Measurements from ENCODE around the gene ADAM11.

ADAM11 gene

DNA sequence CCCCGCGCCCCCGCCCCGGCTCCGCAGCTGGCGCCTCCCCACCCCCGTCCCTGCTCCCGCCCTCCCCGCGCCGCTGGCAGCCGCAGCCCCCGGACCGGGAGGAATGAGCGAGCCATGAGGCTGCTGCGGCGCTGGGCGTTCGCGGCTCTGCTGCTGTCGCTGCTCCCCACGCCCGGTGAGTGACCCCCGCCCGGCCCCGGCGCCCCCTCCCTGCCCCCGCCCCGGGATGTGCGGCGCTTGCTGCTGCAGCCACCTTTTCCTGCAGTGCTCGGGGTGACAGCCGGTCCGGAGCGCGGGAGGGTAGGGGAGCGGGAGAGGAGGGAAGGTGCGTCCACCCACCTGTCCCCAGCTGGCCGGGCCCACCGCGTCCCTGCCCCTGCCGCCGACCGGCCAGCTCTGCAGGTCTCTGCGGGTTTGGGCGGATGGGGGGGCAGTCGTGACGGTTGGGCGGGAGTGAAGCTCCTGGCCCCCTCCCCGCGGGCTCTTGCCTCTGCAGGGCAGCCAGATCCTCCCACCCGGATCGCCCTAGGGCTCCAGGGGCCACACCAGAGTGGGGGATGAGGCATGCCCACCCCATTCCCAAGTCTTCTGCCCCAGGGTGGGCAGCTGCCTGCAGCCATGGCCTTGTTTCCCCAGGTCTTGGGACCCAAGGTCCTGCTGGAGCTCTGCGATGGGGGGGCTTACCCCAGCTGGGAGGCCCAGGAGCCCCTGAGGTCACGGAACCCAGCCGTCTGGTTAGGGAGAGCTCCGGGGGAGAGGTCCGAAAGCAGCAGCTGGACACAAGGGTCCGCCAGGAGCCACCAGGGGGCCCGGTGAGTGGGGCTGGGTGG lies 513 bp downstream of the ADAM11 start:
- Histone ChIP-seq H3K36me3 (ENCODE audit: control insufficient read depth, low read depth, low read length) (no peaks in the 10 kb centered on the region), H3K9me3 (ENCODE audit: control insufficient read depth, low read depth, low read length) (no peaks in the 10 kb centered on the region), H3K4me1 (ENCODE audit: control insufficient read depth, low read depth, low read length) (no peaks in the 10 kb centered on the region), H3K27ac (ENCODE audit: low read length) (no peak overlapping the region), H3K27me3 (ENCODE audit: control insufficient read depth, insufficient read depth, low read length) (peaks cover 36% of the 10 kb centered on the region), H3K4me3 (ENCODE audit: low read length) (peak overlapping the region; percentile 42), H3K9ac (ENCODE audit: low read length) (no peak overlapping the region)

DNA sequence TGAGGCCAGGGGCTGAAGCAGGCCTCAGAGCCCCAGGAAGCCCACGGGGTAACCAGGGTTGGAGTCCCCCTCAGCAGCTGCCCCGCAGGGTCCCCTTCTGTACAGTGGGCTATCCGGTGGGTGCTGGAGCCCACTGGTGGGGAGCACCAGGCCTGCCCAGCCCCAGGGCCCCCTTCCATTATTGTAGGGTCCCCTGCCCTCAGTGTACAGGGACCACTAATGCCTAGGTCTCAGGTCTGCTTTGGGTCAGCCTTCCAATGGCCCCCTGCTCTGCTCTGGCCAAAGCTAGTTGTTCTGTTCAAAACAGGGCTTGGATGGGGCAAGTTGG lies 1.1 kb downstream of the ADAM11 start:
- H3K27ac ChIP-seq (ENCODE audit: low read length), result no peak overlapping the region
- no peaks in the 10 kb centered on the region for H3K4me1 ChIP-seq (ENCODE audit: control insufficient read depth, low read depth, low read length)
- H3K9me3 ChIP-seq (ENCODE audit: control insufficient read depth, low read depth, low read length), result no peaks in the 10 kb centered on the region
- H3K36me3 ChIP-seq (ENCODE audit: control insufficient read depth, low read depth, low read length), result no peaks in the 10 kb centered on the region
- H3K4me3 ChIP-seq (ENCODE audit: low read length), result no peak overlapping the region
- H3K27me3 ChIP-seq (ENCODE audit: control insufficient read depth, insufficient read depth, low read length), result peaks cover 36% of the 10 kb centered on the region
- no peak overlapping the region for H3K9ac ChIP-seq (ENCODE audit: low read length)

DNA sequence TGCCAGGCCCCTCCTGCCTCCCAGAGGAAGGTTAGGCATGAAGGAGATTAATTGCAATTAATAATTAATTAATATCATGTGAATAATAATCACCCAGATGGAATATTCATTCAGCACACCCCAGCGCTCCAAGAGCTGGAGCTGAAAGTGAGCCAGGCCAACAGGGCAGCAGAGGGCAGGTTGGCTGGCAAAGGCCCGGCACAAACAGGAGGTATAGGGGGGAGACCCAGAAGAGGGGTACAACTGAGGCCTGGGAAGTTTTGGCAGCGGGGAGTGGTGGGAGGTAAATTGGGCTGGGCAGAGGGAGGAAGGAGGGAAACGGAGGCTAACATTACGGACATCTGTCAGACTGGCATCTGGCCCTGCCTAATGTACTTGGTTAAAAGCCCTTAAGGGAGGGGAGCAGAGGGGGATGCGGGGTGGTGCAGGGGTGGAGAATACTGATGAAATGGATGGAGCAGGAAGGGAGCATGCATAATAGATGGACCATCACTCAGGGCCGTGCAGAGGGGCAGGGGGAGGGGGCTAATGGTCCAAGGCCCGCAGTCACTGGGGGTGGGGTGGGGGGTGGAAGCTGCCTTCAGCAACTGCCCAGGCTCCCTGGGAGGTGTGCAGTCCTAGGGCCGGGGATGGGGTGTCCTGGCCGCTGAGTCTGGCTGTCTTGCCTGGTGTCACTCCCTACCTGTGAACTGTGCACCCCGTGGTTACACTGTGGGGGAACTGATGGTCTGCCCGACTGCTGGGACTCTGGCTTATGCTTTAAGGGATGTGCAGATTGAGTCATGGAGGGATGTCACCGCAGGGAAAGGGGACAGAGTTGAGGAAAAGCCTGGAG lies 1.9 kb downstream of the ADAM11 start:
- peaks cover 36% of the 10 kb centered on the region for H3K27me3 ChIP-seq (ENCODE audit: control insufficient read depth, insufficient read depth, low read length)
- no peaks in the 10 kb centered on the region for H3K4me1 ChIP-seq (ENCODE audit: control insufficient read depth, low read depth, low read length)
- H3K9me3 ChIP-seq (ENCODE audit: control insufficient read depth, low read depth, low read length), result no peaks in the 10 kb centered on the region
- H3K27ac ChIP-seq (ENCODE audit: low read length), result no peak overlapping the region
- no peak overlapping the region for H3K4me3 ChIP-seq (ENCODE audit: low read length)
- H3K36me3 ChIP-seq (ENCODE audit: control insufficient read depth, low read depth, low read length), result no peaks in the 10 kb centered on the region
- H3K9ac ChIP-seq (ENCODE audit: low read length), result no peak overlapping the region

DNA sequence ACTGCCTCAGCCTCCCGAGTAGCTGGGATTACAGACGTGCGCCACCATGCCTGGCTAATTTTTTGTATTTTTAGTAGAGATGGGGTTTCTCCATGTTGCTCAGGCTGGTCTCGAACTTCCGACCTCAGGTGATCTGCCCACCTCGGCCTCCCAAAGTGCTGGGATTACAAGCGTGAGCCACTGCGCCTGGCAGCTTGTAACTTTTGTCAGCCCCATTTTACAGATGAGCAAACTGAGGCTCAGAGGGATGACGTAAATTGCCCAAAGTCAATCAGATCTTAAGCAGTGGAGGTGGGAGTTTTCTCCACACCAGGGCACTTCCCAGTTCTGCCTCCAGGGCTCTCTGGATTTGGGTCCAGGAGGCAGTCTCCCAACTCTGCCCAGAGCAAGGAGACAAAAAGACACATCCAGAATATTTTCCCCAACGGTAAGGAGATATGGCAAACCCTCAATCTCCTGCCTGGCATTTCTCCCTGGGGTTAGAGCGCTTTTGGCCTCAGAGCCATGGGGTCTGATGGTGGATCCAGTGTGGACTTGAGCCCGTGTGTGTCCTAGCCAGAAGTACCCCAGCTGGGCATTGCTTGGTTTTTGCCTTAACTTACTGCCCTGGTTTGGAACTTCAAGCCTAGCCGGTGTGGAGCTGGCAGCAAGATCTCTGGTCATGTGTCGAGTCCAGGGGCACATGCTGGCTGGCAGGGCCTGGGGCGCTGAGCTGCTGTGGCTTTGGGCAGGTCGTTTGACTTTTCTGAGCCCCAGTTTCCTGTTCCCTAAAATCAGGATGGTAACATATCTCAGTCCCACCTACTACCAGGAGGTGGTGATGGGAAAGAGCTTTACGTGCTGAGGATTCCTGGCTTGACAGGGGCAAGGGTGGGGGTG lies 3.4 kb downstream of the ADAM11 start:
- Histone ChIP-seq H3K4me1 (ENCODE audit: control insufficient read depth, low read depth, low read length) (no peaks in the 10 kb centered on the region), H3K4me3 (ENCODE audit: low read length) (no peak overlapping the region), H3K27me3 (ENCODE audit: control insufficient read depth, insufficient read depth, low read length) (peaks cover 30% of the 10 kb centered on the region), H3K27ac (ENCODE audit: low read length) (no peak overlapping the region), H3K9me3 (ENCODE audit: control insufficient read depth, low read depth, low read length) (no peaks in the 10 kb centered on the region), H3K36me3 (ENCODE audit: control insufficient read depth, low read depth, low read length) (no peaks in the 10 kb centered on the region), H3K9ac (ENCODE audit: low read length) (no peak overlapping the region)

DNA sequence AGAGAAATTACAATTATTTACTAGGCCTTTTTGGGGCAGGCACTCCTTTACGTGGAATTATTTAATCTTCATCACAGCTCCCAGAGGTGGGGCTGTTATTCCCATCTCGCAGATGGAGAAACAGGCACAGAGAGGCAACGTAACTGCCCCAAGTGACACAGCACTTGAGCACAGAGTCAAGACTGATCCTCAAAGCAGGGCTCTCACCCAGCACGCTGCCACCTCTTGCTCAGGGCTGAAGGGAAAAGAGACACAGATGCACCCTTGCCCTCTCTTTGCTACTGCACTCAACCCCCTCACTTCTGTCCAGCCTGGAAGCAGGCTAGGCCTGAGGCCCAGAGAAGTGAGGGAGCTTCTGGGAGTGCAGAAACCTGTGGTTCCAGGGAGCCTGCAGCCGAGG lies 4.4 kb downstream of the ADAM11 start:
- no peak overlapping the region for H3K9ac ChIP-seq (ENCODE audit: low read length)
- no peaks in the 10 kb centered on the region for H3K9me3 ChIP-seq (ENCODE audit: control insufficient read depth, low read depth, low read length)
- no peak overlapping the region for H3K4me3 ChIP-seq (ENCODE audit: low read length)
- H3K27ac ChIP-seq (ENCODE audit: low read length), result no peak overlapping the region
- H3K4me1 ChIP-seq (ENCODE audit: control insufficient read depth, low read depth, low read length), result peaks cover 5% of the 10 kb centered on the region
- peaks cover 20% of the 10 kb centered on the region for H3K27me3 ChIP-seq (ENCODE audit: control insufficient read depth, insufficient read depth, low read length)
- H3K36me3 ChIP-seq (ENCODE audit: control insufficient read depth, low read depth, low read length), result no peaks in the 10 kb centered on the region

DNA sequence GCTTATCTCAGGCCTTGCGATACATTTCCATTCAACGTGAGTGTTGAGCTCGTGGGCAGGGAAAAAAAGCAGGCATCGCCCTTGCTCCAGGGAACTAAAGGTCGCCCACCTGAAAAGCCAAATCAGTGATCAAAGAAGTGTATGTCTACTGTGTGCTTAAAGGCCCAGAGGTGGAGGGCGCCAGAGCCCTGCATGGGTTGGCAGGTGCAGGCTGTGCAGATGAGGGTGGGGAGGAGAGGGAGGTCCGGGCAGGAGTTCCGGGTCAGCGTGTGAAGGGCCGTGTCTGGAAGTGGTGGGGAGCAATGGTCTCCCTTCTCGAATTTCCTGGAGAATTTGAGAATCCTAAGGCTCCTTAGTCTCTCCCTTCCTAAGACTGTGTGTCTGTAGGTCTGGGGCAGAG lies 7.2 kb downstream of the ADAM11 start:
- Histone ChIP-seq H3K4me3 (ENCODE audit: low read length) (no peak overlapping the region), H3K36me3 (ENCODE audit: control insufficient read depth, low read depth, low read length) (no peaks in the 10 kb centered on the region), H3K9me3 (ENCODE audit: control insufficient read depth, low read depth, low read length) (no peaks in the 10 kb centered on the region), H3K4me1 (ENCODE audit: control insufficient read depth, low read depth, low read length) (peaks cover 5% of the 10 kb centered on the region), H3K9ac (ENCODE audit: low read length) (no peak overlapping the region), H3K27me3 (ENCODE audit: control insufficient read depth, insufficient read depth, low read length) (no peaks in the 10 kb centered on the region), H3K27ac (ENCODE audit: low read length) (no peak overlapping the region)

DNA sequence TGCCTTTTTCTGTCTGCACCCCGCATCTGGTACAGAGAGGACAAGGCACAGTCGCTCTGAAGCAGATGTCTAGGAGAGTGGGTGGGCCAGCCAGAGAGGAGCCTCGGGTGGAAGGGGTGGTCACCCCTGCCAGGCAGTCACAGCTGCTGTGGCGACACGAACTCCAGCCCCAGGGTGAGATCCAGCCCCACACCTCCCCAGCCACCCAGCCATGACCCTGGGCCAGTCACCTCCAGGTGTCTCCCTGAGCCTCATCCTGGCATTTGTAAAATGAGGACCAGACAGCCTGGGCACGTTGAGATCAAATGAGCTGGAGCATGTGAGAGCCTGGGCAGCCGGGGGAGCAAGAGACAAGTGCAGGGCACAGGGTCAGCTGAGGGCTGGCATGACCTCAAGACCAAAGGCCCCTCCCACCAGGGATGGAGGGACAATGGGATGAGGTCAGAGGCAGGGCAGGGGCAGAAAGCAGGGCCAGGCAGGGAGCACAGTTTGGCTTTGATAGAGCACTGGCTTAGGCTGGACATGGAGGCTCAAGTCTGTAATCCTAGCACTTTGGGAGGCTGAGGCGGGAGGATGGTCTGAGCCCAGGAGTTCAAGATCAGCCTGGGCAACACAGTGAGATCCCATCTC lies 7.7 kb downstream of the ADAM11 start:
- Histone ChIP-seq H3K27me3 (ENCODE audit: control insufficient read depth, insufficient read depth, low read length) (no peaks in the 10 kb centered on the region), H3K4me1 (ENCODE audit: control insufficient read depth, low read depth, low read length) (peaks cover 5% of the 10 kb centered on the region), H3K9me3 (ENCODE audit: control insufficient read depth, low read depth, low read length) (no peaks in the 10 kb centered on the region), H3K9ac (ENCODE audit: low read length) (no peak overlapping the region), H3K4me3 (ENCODE audit: low read length) (no peak overlapping the region), H3K36me3 (ENCODE audit: control insufficient read depth, low read depth, low read length) (no peaks in the 10 kb centered on the region), H3K27ac (ENCODE audit: low read length) (no peak overlapping the region)

DNA sequence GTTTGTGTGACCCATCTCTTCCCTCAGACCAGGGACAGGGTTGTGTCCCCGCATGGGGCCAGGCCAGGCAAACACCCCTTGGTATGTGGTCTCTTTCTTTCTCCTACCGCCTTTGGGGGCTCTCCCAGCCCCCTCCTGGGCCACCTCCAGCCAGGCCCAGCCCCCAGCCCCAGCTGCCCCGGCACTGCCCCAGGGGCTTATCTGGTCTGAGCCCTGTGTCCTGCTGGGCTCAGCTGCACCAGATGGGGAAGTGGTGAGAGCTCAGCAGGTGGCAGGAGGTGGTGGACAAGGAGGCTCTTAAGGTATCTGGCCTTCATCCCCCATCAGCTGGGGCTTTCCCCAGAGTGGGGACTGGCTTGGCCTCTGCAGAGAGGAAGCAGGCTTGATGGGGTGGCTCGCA lies 8.7 kb downstream of the ADAM11 start:
- Histone ChIP-seq H3K4me1 (ENCODE audit: control insufficient read depth, low read depth, low read length) (peaks cover 5% of the 10 kb centered on the region), H3K4me3 (ENCODE audit: low read length) (no peak overlapping the region), H3K9me3 (ENCODE audit: control insufficient read depth, low read depth, low read length) (no peaks in the 10 kb centered on the region), H3K36me3 (ENCODE audit: control insufficient read depth, low read depth, low read length) (no peaks in the 10 kb centered on the region), H3K27me3 (ENCODE audit: control insufficient read depth, insufficient read depth, low read length) (no peaks in the 10 kb centered on the region), H3K27ac (ENCODE audit: low read length) (no peak overlapping the region), H3K9ac (ENCODE audit: low read length) (no peak overlapping the region)

DNA sequence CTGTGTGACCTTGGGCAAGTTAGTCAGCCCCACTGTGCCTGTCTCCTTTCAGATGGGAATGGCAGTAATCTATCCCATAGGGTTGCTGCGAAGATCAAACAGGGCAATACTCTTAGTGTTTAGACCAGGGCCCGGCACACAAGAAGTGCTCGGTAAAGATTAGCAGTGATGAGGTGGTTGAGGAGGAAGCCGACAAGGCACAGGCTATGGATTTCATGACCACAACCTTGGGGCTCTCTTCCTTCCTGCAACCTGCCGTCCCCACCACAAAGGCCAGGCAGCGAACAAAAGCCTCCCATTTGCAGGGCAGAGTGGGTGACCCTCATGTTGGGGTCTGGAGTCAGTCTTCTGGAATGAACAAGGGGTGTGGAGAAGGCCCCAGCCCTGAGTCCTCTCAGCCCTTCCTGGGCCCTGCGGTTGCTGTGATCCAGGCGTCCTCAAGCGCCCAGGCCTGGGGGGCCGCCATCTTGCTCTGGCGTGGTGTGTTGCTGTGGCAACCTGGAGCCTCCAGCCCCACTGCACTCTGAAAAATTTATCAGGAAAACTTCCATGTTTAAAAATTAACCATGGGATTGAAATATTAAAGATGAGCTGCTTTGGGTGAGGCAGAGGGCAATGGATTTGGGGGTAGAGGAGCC lies 9.8 kb downstream of the ADAM11 start:
- no peak overlapping the region for H3K4me3 ChIP-seq (ENCODE audit: low read length)
- no peaks in the 10 kb centered on the region for H3K9me3 ChIP-seq (ENCODE audit: control insufficient read depth, low read depth, low read length)
- peaks cover 5% of the 10 kb centered on the region for H3K4me1 ChIP-seq (ENCODE audit: control insufficient read depth, low read depth, low read length)
- no peaks in the 10 kb centered on the region for H3K36me3 ChIP-seq (ENCODE audit: control insufficient read depth, low read depth, low read length)
- no peaks in the 10 kb centered on the region for H3K27me3 ChIP-seq (ENCODE audit: control insufficient read depth, insufficient read depth, low read length)
- no peak overlapping the region for H3K27ac ChIP-seq (ENCODE audit: low read length)
- no peak overlapping the region for H3K9ac ChIP-seq (ENCODE audit: low read length)

DNA sequence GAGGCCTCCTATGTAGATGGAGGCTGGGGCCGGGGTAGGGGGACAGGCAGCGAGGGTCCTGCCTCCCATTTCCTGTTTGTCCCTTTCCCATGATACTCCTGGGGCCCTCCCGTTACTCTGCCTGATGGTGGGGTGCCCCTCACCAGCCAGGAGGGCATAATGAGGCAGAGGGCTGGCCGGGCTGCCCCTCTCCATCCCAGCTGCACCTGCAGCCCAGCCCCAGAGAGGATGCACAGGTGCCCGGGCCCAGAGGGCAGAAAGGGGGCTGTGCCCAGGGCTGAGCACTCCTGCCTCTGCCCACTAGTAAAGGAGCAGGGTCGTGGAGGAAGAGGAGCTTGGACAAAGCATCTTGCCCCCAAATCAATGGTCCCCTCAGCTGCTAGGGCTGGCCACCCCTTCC lies 10.4 kb downstream of the ADAM11 start:
- Histone ChIP-seq H3K36me3 (ENCODE audit: control insufficient read depth, low read depth, low read length) (no peaks in the 10 kb centered on the region), H3K27me3 (ENCODE audit: control insufficient read depth, insufficient read depth, low read length) (no peaks in the 10 kb centered on the region), H3K27ac (ENCODE audit: low read length) (no peak overlapping the region), H3K4me1 (ENCODE audit: control insufficient read depth, low read depth, low read length) (peaks cover 5% of the 10 kb centered on the region), H3K4me3 (ENCODE audit: low read length) (no peak overlapping the region), H3K9ac (ENCODE audit: low read length) (no peak overlapping the region), H3K9me3 (ENCODE audit: control insufficient read depth, low read depth, low read length) (no peaks in the 10 kb centered on the region)

Data from iPS-18a (cell line).